ENCODE data around the gene PAWR. TPM values are rescaled to one million over a fixed set of nuclear protein-coding genes. Genes with fewer than 3 reads are reported as not detected.

The PAWR gene
- total and polyA plus RNA-seq, 2 of the 13 experiments (the other 11 are each of a cell fraction or from before 2014, with no cell fraction given), result 29.1 to 36.1 TPM

DNA sequence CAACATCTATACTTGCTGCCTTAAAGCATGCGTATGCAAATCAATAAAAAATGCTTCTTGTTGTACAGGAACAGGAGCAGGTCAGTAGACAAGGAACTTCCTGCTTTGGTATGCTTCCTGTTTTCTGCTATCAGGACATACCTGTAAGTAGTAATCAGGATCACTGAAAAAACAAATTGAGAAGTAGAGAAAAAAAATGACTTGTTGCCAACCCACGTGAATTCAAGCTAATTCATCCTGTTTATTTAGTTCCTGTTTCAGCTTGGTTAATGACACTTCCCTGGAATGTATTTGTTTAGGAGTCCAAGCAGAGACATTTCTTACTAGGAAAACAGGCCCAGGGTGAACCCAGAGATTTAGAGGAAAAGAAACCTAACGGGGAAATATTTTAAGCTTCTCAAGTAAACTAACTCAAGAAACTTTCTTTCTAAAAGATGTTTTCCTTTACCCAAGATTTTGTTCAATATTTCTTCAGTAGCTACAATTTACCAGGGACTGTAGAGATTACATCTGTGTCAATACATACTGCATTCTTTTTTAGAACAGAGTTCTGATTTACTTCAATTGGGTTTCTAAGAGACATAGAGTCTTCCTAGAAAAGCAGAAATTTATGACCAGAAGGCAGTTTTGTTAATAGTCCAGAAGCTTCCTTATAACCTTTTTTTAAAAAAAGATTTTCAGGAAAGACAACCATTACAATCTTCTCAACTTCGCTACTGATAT, 124.2 kb downstream of the PAWR start (continued):
- TF ChIP-seq MAZ (IDR thresholded peaks at IDR 0.05; ENCODE audit: borderline replicate concordance, low read depth, low read length), result no peak
- no peak for TF ChIP-seq MAZ (CRISPR knock-in tag; IDR thresholded peaks at IDR 0.05; ENCODE audit: low read depth)
- no peak for TF ChIP-seq SOX13 (IDR thresholded peaks at IDR 0.05)
- TF ChIP-seq SOX13 (CRISPR knock-in tag; conservative IDR thresholded peaks at IDR 0.05 in 1 of 2, IDR thresholded peaks at IDR 0.05 in 1 of 2), result peak in 1 of 2 experiments; percentile 61; a peak in 2 of 4 replicates
- TF ChIP-seq ZNF570 (CRISPR knock-in tag; IDR thresholded peaks at IDR 0.05; ENCODE audit: borderline replicate concordance), result no peak
- no peak for TF ChIP-seq ZNF777 (CRISPR knock-in tag; IDR thresholded peaks at IDR 0.05)
- no peak for TF ChIP-seq SMC3 (IDR thresholded peaks at IDR 0.05; ENCODE audit: low read length)
- TF ChIP-seq ZGPAT (CRISPR knock-in tag; IDR thresholded peaks at IDR 0.05), result peak; percentile 75
- TF ChIP-seq ZBTB20 (CRISPR knock-in tag; IDR thresholded peaks at IDR 0.05; ENCODE audit: borderline replicate concordance, low read depth), result no peak; the same call in 1 of the 2 replicates
- peak; percentile 72 for TF ChIP-seq NCOA2 (CRISPR knock-in tag; IDR thresholded peaks at IDR 0.05)
- peak; percentile 52; the same call in 1 of the 2 replicates for TF ChIP-seq GATA4 (IDR thresholded peaks at IDR 0.05; ENCODE audit: borderline replicate concordance, low read depth)
- no peak for TF ChIP-seq PCBP1 (IDR thresholded peaks at IDR 0.05; ENCODE audit: borderline replicate concordance, low read depth, low read length)
- peak; percentile 62 for TF ChIP-seq PPARG (CRISPR knock-in tag; conservative IDR thresholded peaks at IDR 0.05)
- 0 out of 2 replicates have a peak, but pooled peaks have one; percentile 41 for TF ChIP-seq ERF (CRISPR knock-in tag; IDR thresholded peaks at IDR 0.05)
- TF ChIP-seq BHLHE40 (IDR thresholded peaks at IDR 0.05; ENCODE audit: low read length), result peak; percentile 66; the same call in 1 of the 2 replicates
- no peak for TF ChIP-seq KAT2B (IDR thresholded peaks at IDR 0.05; ENCODE audit: borderline replicate concordance, low read depth, low read length)
- TF ChIP-seq ZNF644 (CRISPR knock-in tag; IDR thresholded peaks at IDR 0.05; ENCODE audit: low read depth), result no peak
- TF ChIP-seq, protein P1, sequence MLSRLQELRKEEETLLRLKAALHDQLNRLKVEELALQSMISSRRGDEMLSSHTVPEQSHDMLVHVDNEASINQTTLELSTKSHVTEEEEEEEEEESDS (CRISPR knock-in tag; IDR thresholded peaks at IDR 0.05; ENCODE audit: borderline replicate concordance), result no peak
- peak; percentile 89 for TF ChIP-seq MIXL1 (CRISPR knock-in tag; IDR thresholded peaks at IDR 0.05)
- TF ChIP-seq ZNF792 (CRISPR knock-in tag; IDR thresholded peaks at IDR 0.05), result 0 out of 2 replicates have a peak, but pooled peaks have one; percentile 17
- TF ChIP-seq ZKSCAN8 (CRISPR knock-in tag; IDR thresholded peaks at IDR 0.05; ENCODE audit: borderline replicate concordance), result 0 out of 2 replicates have a peak, but pooled peaks have one; percentile 55
- TF ChIP-seq FOXJ3 (CRISPR knock-in tag; IDR thresholded peaks at IDR 0.05; ENCODE audit: borderline replicate concordance), result peak; percentile 29; the same call in 1 of the 2 replicates
- no peak for TF ChIP-seq GABPA (IDR thresholded peaks at IDR 0.05; ENCODE audit: low read depth, low read length)
- peak; percentile 74 for TF ChIP-seq GABPA (CRISPR knock-in tag; IDR thresholded peaks at IDR 0.05; ENCODE audit: low read depth)
- TF ChIP-seq ZNF337 (CRISPR knock-in tag; IDR thresholded peaks at IDR 0.05; ENCODE audit: borderline replicate concordance, low read depth), result no peak
- no peak for TF ChIP-seq HNRNPLL (IDR thresholded peaks at IDR 0.05; ENCODE audit: low read depth, low read length, poor library complexity, severe bottlenecking)
- TF ChIP-seq TEAD3 (CRISPR knock-in tag; optimal IDR thresholded peaks at IDR 0.05; ENCODE audit: borderline replicate concordance), result peak; percentile 97
- TF ChIP-seq ZSCAN31 (CRISPR knock-in tag; IDR thresholded peaks at IDR 0.05; ENCODE audit: low read depth), result no peak
- TF ChIP-seq IRF1 (CRISPR knock-in tag; IDR thresholded peaks at IDR 0.05; ENCODE audit: low read depth), result no peak
- TF ChIP-seq FOXK2 (IDR thresholded peaks at IDR 0.05), result peak; percentile 54; the same call in 1 of the 2 replicates
- no peak for TF ChIP-seq ATM (IDR thresholded peaks at IDR 0.05; ENCODE audit: borderline replicate concordance)
- peak; percentile 50; the same call in 1 of the 2 replicates for TF ChIP-seq HMG20A (CRISPR knock-in tag; IDR thresholded peaks at IDR 0.05; ENCODE audit: borderline replicate concordance)
- TF ChIP-seq NFRKB (IDR thresholded peaks at IDR 0.05), result no peak
